RPMI7951 (cell line): ENCODE measurements around the gene SERTM2. TPM values are rescaled to one million over a fixed set of nuclear protein-coding genes. Genes with fewer than 3 reads are reported as not detected.
"Not testable (repeated sequence)": the region's sequence is repeated elsewhere in the genome, so short reads cannot be mapped to it uniquely, and the experiment has no call there.

Experiments
- DNase-seq: peaks from one replicate; pipeline ENCODE4 v3.0.0-alpha.2; 2012; ENCODE audit warnings: low read depth
- total RNA-seq: library from RNA; depleted of rRNA; stranded (reverse); fragments of >200 nt; shearing (Covaris generic); gene quantifications from 2 replicates; pipeline ENCODE4 v1.2.3, GENCODE V29; 2014; rRNA removed

SERTM2 gene
- total RNA-seq: not detected in 2 replicates

- DNase-seq: no peak
Measured at GRCh38 chrX:111511477-111511876, at the start of gene SERTM2. Gene SERTM2, plus strand, starts transcription at chrX:111511645. Its CDS starts 7,213 bp downstream, at chrX:111518858.

GRCh38 chrX:111465669-111466068, 45.8 kb upstream of the SERTM2 start:
- DNase-seq: no peak

DNA sequence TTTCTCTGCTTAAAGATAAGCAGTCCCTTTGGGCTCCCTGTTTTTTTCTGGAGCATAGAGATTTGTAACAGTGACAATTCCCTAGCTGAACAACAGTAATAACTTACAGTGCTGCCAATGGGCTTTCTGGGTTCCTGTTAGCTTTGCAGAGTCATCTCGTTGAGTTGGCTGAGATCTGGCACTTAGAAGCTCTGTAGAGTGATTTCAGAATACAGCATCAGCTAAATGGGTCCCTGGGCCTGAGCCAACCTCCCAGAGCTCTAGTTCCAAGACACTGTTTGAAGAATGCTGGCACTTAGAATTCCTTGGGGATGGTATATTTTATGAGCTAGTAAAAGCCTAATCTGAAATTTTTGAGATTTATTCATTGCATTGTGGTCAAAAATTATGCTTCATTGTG, 43.5 kb upstream of the SERTM2 start:
- no peak for DNase-seq

DNA sequence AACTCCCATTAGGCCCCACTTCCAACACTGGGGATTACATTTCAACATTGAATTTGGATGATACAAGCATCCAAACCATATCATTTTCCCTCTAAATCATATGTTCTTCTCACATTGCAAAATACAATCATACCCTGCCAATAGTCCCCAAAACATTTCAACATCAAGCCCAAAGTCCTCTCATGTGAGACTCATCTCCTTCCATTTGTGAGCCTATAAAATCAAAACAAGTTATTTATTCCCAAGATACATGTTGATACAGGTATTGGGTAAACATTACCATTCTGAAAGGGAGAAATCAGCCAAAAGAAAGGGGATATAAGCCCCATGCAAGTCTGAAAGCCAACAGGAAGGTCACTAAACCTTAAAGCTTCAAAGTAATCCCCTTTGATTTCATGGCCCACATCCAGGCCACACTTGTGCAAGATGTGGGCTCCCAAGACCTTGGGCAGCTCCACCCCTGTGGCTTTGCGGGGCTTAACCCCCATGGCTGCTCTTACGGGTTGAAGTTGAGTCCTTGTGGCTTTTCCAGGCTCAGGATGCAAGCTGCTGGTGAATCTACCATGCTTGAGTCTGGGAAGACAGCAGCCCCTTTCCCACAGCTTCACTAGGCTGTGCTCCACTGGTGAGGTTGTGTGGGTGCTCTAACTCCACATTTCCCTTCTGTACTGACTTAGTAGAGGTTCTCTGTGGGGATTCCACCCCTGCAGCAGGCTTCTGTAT, 40.6 kb upstream of the SERTM2 start:
- no peak for DNase-seq

- no peak for DNase-seq
Measured at GRCh38 chrX:111481896-111482295, 29.5 kb upstream of the SERTM2 start.

- DNase-seq: no peak
Measured at GRCh38 chrX:111483135-111483534, 28.3 kb upstream of the SERTM2 start.

DNA sequence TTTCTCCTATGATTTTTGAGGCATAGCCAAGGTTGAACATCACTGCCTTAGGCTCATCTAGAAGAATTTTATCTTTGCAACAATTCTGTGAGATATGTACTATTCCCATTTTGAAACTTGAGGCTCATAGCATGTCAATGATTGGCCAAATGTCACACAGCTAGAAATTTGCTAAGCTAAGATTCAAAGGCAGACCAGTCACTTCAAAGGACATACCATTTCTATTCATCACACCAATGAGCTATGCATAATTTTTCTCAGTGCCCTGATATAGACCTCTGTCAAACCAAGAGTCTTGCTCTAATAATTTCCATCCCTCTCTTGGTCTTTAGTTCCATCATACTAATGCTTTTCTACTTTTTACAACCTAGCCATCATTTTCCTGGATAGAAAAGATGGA, 27.6 kb upstream of the SERTM2 start:
- no peak for DNase-seq

DNA sequence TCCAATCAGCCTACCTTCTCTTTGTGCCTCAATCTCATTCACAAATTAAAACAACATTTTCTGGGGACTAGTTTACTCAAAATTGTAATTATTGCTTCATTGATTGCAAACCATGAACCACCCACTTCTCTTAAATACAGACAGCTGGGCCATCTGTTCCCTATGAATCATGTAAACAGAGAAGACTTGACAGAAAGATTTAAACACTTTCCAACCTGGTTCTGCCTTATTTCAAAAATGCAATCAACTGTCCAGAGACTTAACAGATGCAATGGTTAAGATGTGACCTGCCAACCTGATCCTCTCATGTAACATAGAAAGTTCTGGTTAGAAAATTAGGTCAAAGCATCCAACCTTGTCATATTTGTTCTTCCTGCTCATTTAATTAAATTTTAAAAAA, 20.8 kb upstream of the SERTM2 start:
- no peak for DNase-seq

- no peak for DNase-seq
Measured at GRCh38 chrX:111492085-111492484, 19.4 kb upstream of the SERTM2 start.

DNA sequence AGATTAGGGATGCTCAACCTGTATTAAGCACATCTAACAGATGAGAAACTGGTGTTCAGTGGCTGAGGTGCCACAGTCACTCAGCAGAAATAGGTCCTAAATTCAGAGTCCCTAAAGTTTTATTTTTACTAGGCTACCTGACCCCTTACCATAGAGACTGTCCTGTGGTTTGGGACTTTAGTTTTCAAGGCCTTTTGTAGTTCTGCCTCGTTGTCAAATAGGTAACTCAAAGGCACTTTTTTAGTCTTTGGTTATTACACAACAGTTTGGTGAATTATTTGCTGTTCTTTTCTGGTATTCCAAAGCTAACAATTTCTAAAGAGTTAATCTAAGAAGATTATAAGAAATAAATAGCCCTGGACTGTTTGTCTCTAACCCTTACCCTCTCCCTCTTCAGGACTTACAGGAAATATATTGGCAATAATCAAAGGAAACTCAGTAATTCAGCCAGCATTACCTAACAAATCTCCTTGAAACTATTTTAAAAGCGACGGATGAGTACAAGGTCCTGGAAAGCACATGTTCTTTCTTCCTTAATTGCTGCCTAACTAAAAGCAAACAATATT, 12.8 kb upstream of the SERTM2 start:
- DNase-seq: no peak

DNA sequence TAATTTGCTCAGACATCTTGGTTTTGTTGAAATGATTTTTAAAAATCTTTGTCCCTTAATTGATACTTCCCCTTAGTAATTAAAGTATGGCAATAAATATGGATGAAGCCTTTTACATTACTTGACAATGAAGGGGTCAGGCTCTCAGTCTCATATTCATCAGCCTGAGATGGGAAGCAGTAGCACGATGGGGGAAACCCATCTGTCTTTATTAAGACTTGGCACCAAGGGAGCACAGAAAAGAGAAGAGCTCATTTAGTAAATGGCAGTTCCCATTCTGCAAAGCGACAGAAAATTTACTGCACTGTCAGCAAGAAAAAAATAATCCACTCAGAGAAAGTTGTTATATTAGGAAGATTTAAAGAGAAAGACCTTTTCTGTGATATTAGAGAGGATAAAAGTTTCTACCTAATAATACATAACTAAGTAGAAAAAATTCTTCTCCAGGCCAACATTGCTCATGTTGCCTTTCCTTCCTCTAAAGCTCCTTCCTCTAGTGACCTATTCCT, 7.9 kb upstream of the SERTM2 start:
- no peak for DNase-seq

GRCh38 chrX:111504941-111505340, 6.5 kb upstream of the SERTM2 start:
- DNase-seq: no peak

DNA sequence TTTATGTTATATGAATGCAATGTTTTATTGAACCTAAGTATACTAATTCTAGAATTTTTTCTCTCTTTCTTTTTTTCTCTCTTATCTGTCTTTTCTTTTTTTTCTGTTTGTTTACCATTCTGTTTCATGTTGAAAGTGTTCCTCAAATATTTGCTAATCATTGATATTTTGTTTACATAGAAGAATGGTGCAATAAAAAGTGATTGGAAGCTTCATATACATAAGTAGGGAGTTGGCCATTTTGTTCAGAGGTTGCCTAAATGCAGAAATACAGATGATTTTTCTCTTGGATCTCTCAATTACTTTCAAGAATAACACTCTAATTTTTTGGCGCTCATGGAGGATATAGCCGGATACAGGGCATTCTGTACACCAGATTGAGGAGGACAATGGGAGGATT, 5.7 kb upstream of the SERTM2 start:
- no peak for DNase-seq

- no peak for DNase-seq
Measured at GRCh38 chrX:111506826-111507225, 4.6 kb upstream of the SERTM2 start.

DNA sequence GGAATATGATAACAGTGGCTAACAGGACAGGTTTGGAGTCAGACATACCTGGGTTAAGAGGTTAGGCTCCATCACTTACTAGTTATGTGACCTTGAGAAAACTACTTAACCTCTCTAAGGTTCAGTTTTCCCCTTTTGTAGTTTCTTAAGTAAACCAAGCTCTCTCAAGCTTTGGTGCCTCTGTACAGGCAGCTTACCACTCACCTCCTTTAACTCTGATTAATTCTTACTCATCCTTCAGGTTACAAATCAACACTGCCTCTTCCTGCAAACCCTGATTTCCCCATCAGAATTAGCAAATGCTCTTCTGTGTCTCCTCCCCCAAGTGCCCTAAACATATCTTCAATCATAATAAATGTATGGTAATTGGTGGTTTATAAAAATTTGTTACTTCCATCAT, 3.5 kb upstream of the SERTM2 start:
- no peak for DNase-seq

GRCh38 chrX:111515298-111515697, 3.9 kb downstream of the SERTM2 start:
- no peak for DNase-seq

DNA sequence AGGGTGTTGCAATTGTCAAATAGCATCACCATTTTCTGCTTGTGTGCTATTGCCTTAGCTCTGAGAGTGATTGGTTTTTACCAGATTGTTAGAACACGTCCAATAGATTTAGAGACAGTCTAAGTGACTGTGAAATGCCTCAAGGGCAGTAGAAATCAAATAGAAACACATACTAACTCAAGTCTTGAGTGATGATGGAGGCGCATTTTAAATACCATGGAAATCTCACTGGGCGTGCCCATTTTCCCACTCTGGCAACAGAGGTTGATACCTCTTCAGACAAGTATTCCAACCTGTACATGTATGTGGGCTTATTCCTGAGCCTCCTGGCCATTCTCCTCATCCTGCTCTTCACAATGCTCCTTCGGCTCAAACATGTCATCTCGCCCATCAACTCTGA, 7.2 kb downstream of the SERTM2 start:
- no peak for DNase-seq

- DNase-seq: peak; percentile 43
Measured at GRCh38 chrX:111519215-111519614, 7.8 kb downstream of the SERTM2 start.

- no peak for DNase-seq
Measured at GRCh38 chrX:111520506-111520905, 9.1 kb downstream of the SERTM2 start.

DNA sequence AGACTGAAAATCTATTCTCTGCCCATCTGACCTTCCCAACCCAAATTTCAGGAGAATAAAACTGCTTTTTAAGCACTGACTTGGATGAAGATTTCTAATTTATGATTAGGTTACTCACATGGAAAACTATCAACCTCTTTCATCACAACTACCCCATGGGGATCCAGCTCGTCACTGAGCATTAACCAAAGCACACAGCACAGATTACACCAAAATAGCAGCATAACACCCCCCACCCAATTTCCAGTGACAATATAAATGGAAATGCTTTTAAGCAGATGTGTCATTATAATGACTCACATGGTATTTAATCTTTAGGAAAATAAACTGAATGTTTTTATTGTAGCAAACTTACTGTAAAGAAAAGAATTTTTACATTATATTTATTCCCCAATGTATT, 9.7 kb downstream of the SERTM2 start:
- no peak for DNase-seq

DNA sequence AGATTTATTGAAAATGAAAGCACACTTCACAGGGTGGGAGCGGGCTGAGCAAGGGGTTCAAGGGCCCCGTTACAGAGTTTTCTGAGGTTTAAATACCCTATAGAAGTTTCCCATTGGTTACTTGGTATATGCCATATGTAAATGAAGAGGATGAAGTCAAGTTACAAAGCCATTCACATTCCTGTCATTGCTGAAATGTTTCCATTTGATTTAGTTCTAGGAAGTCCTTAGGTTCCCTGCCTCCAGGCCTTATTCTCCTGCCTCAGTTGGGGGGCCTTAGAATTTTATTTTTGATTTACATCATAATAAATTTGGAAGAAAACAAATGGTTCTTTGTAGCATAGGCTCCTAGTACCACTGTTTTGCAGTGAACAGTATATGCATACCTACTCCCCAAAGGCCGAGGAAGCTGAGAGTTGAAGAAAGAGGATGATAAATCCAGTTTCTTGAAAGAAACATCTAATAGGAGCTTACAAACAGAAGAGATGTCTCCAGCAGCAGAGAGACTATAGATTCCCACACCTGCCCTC, 31.8 kb downstream of the SERTM2 start:
- DNase-seq: no peak

DNA sequence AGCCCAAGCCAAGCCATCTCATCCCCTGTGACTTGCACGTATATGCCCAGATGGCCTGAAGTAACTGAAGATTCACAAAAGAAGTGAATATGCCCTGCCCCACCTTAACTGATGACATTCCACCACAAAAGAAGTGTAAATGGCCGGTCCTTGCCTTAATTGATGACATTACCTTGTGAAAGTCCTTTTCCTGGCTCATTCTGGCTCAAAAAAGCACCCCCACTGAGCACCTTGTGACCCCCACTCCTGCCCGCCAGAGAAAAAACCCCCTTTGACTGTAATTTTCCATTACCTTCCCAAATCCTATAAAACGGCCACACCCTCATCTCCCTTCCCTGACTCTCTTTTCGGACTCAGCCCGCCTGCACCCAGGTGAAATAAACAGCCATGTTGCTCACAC, 37.8 kb downstream of the SERTM2 start:
- not testable (repeated sequence) for DNase-seq

DNA sequence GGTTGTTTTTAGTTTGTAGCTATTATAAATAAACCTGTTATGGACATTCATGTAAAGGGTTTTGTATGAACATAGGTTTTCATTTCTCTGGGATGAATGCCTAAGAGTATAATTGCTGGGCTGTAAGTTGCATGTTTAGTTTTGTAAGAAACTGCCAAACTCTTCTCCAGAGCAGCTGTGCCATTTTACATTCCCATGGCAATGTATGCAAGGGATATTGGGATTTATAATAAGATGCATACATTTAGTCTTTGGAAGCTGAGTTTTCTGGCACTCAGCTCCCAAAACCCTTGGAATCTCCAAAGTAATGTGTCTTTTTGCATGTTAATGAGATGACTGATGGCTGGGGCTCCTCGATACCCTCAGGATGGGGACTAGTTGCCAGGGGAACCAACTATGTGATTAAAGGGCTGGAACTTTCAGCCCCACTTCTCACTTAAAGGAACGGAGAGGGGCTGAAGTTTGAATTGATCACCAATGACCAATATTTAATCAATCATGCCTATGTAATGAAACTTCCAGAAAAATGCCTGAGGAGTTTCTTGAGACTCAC, 44.0 kb downstream of the SERTM2 start:
- DNase-seq: no peak
